GM23248 (cell line): ENCODE results near the gene NTSR2. TPM values are rescaled to one million over a fixed set of nuclear protein-coding genes. Genes with fewer than 3 reads are reported as not detected.

Source experiments
- DNase-seq: peaks from one replicate; pipeline ENCODE4 v3.0.0-alpha.2; 2015
- H2AFZ ChIP-seq: fragments of 200-600 bp; sonication (generic); 2 replicates; pipeline ENCODE4 v1.6.1; 2016; ENCODE audit warnings: antibody characterized with exemption
- H3F3A ChIP-seq: fragments of 200-600 bp; sonication (generic); 2 replicates; pipeline ENCODE4 v1.6.1; 2016; ENCODE audit warnings: mild to moderate bottlenecking, antibody characterized with exemption, mixed run types; ENCODE audit not compliant: insufficient read depth
- H3K27ac ChIP-seq: fragments of 200-600 bp; sonication (generic); 2 replicates; pipeline ENCODE4 v1.5.1; 2016; ENCODE audit warnings: mild to moderate bottlenecking
- H3K27me3 ChIP-seq: fragments of 200-600 bp; sonication (generic); replicated peaks from 2 replicates; pipeline ENCODE4 v1.6.1; 2016; ENCODE audit warnings: mild to moderate bottlenecking; ENCODE audit not compliant: insufficient read depth
- H3K36me3 ChIP-seq: fragments of 200-600 bp; sonication (generic); 2 replicates; pipeline ENCODE4 v1.6.1; 2016; ENCODE audit warnings: low read depth, mild to moderate bottlenecking
- H3K4me1 ChIP-seq: fragments of 200-600 bp; sonication (generic); 2 replicates; pipeline ENCODE4 v1.6.1; 2016; ENCODE audit warnings: mild to moderate bottlenecking; ENCODE audit not compliant: insufficient read depth
- H3K4me2 ChIP-seq: fragments of 200-600 bp; sonication (generic); one replicate; pipeline ENCODE4 v1.6.1; 2016; ENCODE audit warnings: mild to moderate bottlenecking; ENCODE audit not compliant: unreplicated experiment
- H3K4me3 ChIP-seq: fragments of 200-600 bp; sonication (generic); 2 replicates; pipeline ENCODE4 v1.5.1; 2016; ENCODE audit warnings: mild to moderate bottlenecking
- H3K79me2 ChIP-seq: fragments of 200-600 bp; sonication (generic); 2 replicates; pipeline ENCODE4 v1.6.1; 2016; ENCODE audit warnings: mild to moderate bottlenecking; ENCODE audit not compliant: insufficient read depth
- H3K9ac ChIP-seq: fragments of 200-600 bp; sonication (generic); 2 replicates; pipeline ENCODE4 v1.6.1; 2016; ENCODE audit warnings: mild to moderate bottlenecking
- H3K9me2 ChIP-seq: fragments of 200-600 bp; sonication (generic); 2 replicates; pipeline ENCODE4 v1.6.1; 2016; ENCODE audit warnings: mixed run types, mild to moderate bottlenecking, moderate library complexity; ENCODE audit not compliant: insufficient read depth
- H3K9me3 ChIP-seq: fragments of 200-600 bp; sonication (generic); one replicate; pipeline ENCODE4 v1.6.1; 2017; ENCODE audit warnings: low read depth
- H4K20me1 ChIP-seq: fragments of 200-600 bp; sonication (generic); 2 replicates; pipeline ENCODE4 v1.6.0; 2016; ENCODE audit not compliant: insufficient read depth
- EZH2 ChIP-seq: fragments of 200-600 bp; sonication (generic); IDR thresholded peaks from 2 replicates; pipeline ENCODE4 v1.6.1; 2018; ENCODE audit warnings: antibody characterized with exemption, mild to moderate bottlenecking; ENCODE audit not compliant: insufficient read depth, poor library complexity, severe bottlenecking
- EZH2phosphoT487 ChIP-seq: fragments of 200-600 bp; sonication (generic); IDR thresholded peaks from 2 replicates; pipeline ENCODE4 v1.6.1; 2018; ENCODE audit warnings: antibody characterized with exemption, moderate library complexity, mild to moderate bottlenecking, low read depth; ENCODE audit not compliant: insufficient read depth
- WGBS, 2 experiments: methylation state at CpG; one replicate each; pipeline ENCODE4 v1.1.6; 2015 to 2017; ENCODE audit warnings: low lambda C conversion rate in 2 of 2, low coverage in 1 of 2; ENCODE audit errors: missing lambda C conversion rate in 2 of 2; 5-methylcytosine and 5-hydroxymethylcytosine counted together
- in situ Hi-C: fragments of 300-500 bp; cut with MboI; formaldehyde crosslinking; loops from 2 replicates; pipeline ENCODE4 v1.15.0; 2020
- polyA plus RNA-seq: library from polyadenylated mRNA; unstranded; fragments of >200 nt; fragmentation: Nextera tagmentation; extraction: Ambion mirVana; gene quantifications from 2 replicates; pipeline ENCODE4 v1.2.1, GENCODE V29; 2016
- total RNA-seq: library from RNA; depleted of rRNA; stranded (reverse); fragments of >200 nt; shearing (Covaris generic); gene quantifications from 2 replicates; pipeline ENCODE4 v1.2.3, GENCODE V29; 2014

NTSR2 gene
- total and polyA plus RNA-seq, 2 experiments from 2014 or later, result not detected

- Histone ChIP-seq H2AFZ (no peak overlapping the region), H3K4me1 (0 out of 2 replicates have a peak, but pooled peaks cover 6% of the 10 kb centered on the region), H3K27me3 (peaks cover 18% of the 10 kb centered on the region; the same call in 1 of the 2 replicates), H3K9me2 (no peaks in the 10 kb centered on the region), H3K79me2 (no peaks in the 10 kb centered on the region), H3K36me3 (no peaks in the 10 kb centered on the region), H4K20me1 (no peaks in the 10 kb centered on the region), H3K4me3 (no peak overlapping the region), H3K4me2 (no peak overlapping the region), H3F3A (peaks cover 7% of the 10 kb centered on the region), H3K9ac (no peak overlapping the region), H3K9me3 (no peaks in the 10 kb centered on the region), H3K27ac (no peak overlapping the region)
- DNase-seq, result no peak
- TF ChIP-seq EZH2phosphoT487 (no peak), EZH2 (no peak)
- in situ Hi-C loops, result no loop called here
- 81 to 83% methylated on average over 10 of the region's 10 CpGs for WGBS, 2 experiments
Observed at GRCh38 chr2:11685906-11686470, 16.0 kb upstream of the NTSR2 start.

- no peak for DNase-seq
- WGBS, 2 experiments, result 58 to 64% methylated on average over 12 of the region's 12 CpGs
- no peak overlapping the region for H2AFZ ChIP-seq
- H3K79me2 ChIP-seq, result no peaks in the 10 kb centered on the region
- TF ChIP-seq EZH2phosphoT487 (no peak), EZH2 (no peak)
- no peak overlapping the region for H3K4me3 ChIP-seq
- no peaks in the 10 kb centered on the region for H3K9me3 ChIP-seq
- in situ Hi-C loops, result no loop called here
- peaks cover 18% of the 10 kb centered on the region; the same call in 1 of the 2 replicates for H3K27me3 ChIP-seq
- no peaks in the 10 kb centered on the region for H3K36me3 ChIP-seq
- H3K4me2 ChIP-seq, result no peak overlapping the region
- peaks cover 7% of the 10 kb centered on the region for H3F3A ChIP-seq
- H3K9me2 ChIP-seq, result no peaks in the 10 kb centered on the region
- no peaks in the 10 kb centered on the region for H4K20me1 ChIP-seq
- H3K27ac ChIP-seq, result no peak overlapping the region
- no peak overlapping the region for H3K9ac ChIP-seq
- H3K4me1 ChIP-seq, result 0 out of 2 replicates have a peak, but pooled peaks cover 6% of the 10 kb centered on the region
Observed at GRCh38 chr2:11684894-11685460, 15.0 kb upstream of the NTSR2 start.

- 47 to 60% methylated on average over 4 of the region's 4 CpGs for WGBS, 2 experiments
- in situ Hi-C loops, result no loop called here
Observed at GRCh38 chr2:11683966-11684365, 14.0 kb upstream of the NTSR2 start.

GRCh38 chr2:11683476-11683875 is 13.5 kb upstream of the NTSR2 start:
- no peaks in the 10 kb centered on the region for H3K9me2 ChIP-seq
- no peak for DNase-seq
- no peak overlapping the region for H3K9ac ChIP-seq
- no peak overlapping the region for H3K4me3 ChIP-seq
- H3K36me3 ChIP-seq, result no peaks in the 10 kb centered on the region
- 0 out of 2 replicates have a peak, but pooled peaks cover under 1% of the 10 kb centered on the region for H3K4me1 ChIP-seq
- peaks cover 19% of the 10 kb centered on the region for H3K27me3 ChIP-seq
- H3K9me3 ChIP-seq, result no peaks in the 10 kb centered on the region
- no peak overlapping the region for H3K4me2 ChIP-seq
- TF ChIP-seq EZH2, result no peak
- TF ChIP-seq EZH2phosphoT487, result no peak
- WGBS, 2 experiments, result 23 to 26% methylated on average over 8 to 9 of the region's 9 CpGs
- H4K20me1 ChIP-seq, result no peaks in the 10 kb centered on the region
- no peaks in the 10 kb centered on the region for H3F3A ChIP-seq
- no peak overlapping the region for H2AFZ ChIP-seq
- in situ Hi-C loops, result no loop called here
- H3K27ac ChIP-seq, result no peak overlapping the region
- no peaks in the 10 kb centered on the region for H3K79me2 ChIP-seq

More at GRCh38 chr2:11683966-11684365, 14.0 kb upstream of the NTSR2 start:
- no peak overlapping the region for H3K4me3 ChIP-seq
- no peak overlapping the region for H3K9ac ChIP-seq
- 0 out of 2 replicates have a peak, but pooled peaks cover 5% of the 10 kb centered on the region for H3K4me1 ChIP-seq
- DNase-seq, result no peak
- H4K20me1 ChIP-seq, result no peaks in the 10 kb centered on the region
- no peak overlapping the region for H2AFZ ChIP-seq
- H3K4me2 ChIP-seq, result no peak overlapping the region
- no peaks in the 10 kb centered on the region for H3K79me2 ChIP-seq
- no peak overlapping the region for H3K27ac ChIP-seq
- H3K9me2 ChIP-seq, result no peaks in the 10 kb centered on the region
- no peaks in the 10 kb centered on the region for H3K36me3 ChIP-seq
- no peaks in the 10 kb centered on the region for H3K9me3 ChIP-seq
- H3F3A ChIP-seq, result peaks cover 5% of the 10 kb centered on the region
- no peak for TF ChIP-seq EZH2phosphoT487
- TF ChIP-seq EZH2, result no peak
- H3K27me3 ChIP-seq, result peaks cover 18% of the 10 kb centered on the region

GRCh38 chr2:11682590-11682915 is 12.6 kb upstream of the NTSR2 start:
- in situ Hi-C loops, result no loop called here
- no peaks in the 10 kb centered on the region for H3K9me2 ChIP-seq
- no peaks in the 10 kb centered on the region for H3K36me3 ChIP-seq
- H3K4me2 ChIP-seq, result no peak overlapping the region
- H3K9me3 ChIP-seq, result no peaks in the 10 kb centered on the region
- peaks cover 28% of the 10 kb centered on the region for H3K27me3 ChIP-seq
- no peaks in the 10 kb centered on the region for H3K4me1 ChIP-seq
- H2AFZ ChIP-seq, result no peak overlapping the region
- H4K20me1 ChIP-seq, result no peaks in the 10 kb centered on the region
- no peak for DNase-seq
- WGBS, 2 experiments, result 70 to 72% methylated on average over 8 of the region's 8 CpGs
- no peak overlapping the region for H3K27ac ChIP-seq
- TF ChIP-seq EZH2phosphoT487, result no peak
- TF ChIP-seq EZH2, result no peak
- no peaks in the 10 kb centered on the region for H3K79me2 ChIP-seq
- no peaks in the 10 kb centered on the region for H3F3A ChIP-seq
- H3K4me3 ChIP-seq, result no peak overlapping the region
- H3K9ac ChIP-seq, result no peak overlapping the region
